Measurements from ENCODE around the gene TUBAL3. TPM values are rescaled to one million over a fixed set of nuclear protein-coding genes. Genes with fewer than 3 reads are reported as not detected.

TUBAL3 gene
- total and polyA plus RNA-seq, 9 of the 15 experiments (the other 6 are each of a cell fraction or from before 2014, with no cell fraction given): 5.5 to 10.1 (median 6.9) TPM

DNA sequence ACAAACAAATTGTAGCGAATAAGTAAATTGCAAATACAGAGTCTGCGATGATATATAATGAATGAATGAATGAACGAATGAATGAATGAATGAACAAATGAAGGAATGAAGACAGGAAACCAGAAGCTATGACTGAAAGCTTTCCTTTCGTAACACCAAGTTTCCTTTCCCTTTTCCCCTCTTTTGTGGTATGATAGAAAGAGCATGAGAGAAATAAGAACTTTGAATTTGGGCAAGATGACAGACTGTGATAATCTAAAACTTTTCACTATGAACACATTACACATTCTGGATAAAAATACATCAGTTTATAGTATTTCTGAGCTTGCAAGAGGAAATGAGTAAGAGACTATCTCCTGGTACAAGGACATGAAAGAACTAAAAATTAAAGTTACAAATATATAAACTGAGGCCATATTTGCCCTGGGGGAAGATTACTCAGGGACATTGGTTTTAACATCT is 48.3 kb downstream of the TUBAL3 start:
- Histone ChIP-seq H3K27ac (ENCODE audit: extremely low read depth, low read depth, low read length) (no peak overlapping the region), H3K79me2 (ENCODE audit: control insufficient read depth, insufficient read depth, low read length) (no peaks in the 10 kb centered on the region), H3K36me3 (ENCODE audit: control insufficient read depth, insufficient read depth, low read length) (no peaks in the 10 kb centered on the region), H3K4me2 (ENCODE audit: insufficient read depth, low read length) (no peak overlapping the region), H2AFZ (ENCODE audit: low read depth, low read length) (no peak overlapping the region), H3K27me3 (ENCODE audit: control insufficient read depth in 2 of 2, insufficient read depth in 2 of 2, low read length in 2 of 2) (no peaks in the 10 kb centered on the region; a peak in 1 of 5 replicates), H3K4me3 (no peak overlapping the region), H3K4me1 (replicated peaks in 1 of 2; ENCODE audit: control insufficient read depth in 2 of 2, insufficient read depth in 2 of 2, low read length in 2 of 2) (no peaks in the 10 kb centered on the region), H4K20me1 (replicated peaks; ENCODE audit: control insufficient read depth, insufficient read depth, low read length) (no peaks in the 10 kb centered on the region), H3K9ac (ENCODE audit: insufficient read depth in 1 of 2, low read depth in 2 of 2, low read length in 2 of 2) (no peak overlapping the region), H3K9me1 (ENCODE audit: control insufficient read depth, insufficient read depth, low read length) (no peaks in the 10 kb centered on the region), H3K9me3 (replicated peaks; ENCODE audit: control insufficient read depth, insufficient read depth, low read depth, low read length) (no peaks in the 10 kb centered on the region)
- 38% methylated on average over 4 of the region's 4 CpGs for WGBS (ENCODE audit: insufficient coverage, low coverage, missing lambda C conversion rate)
- DNase-seq (ENCODE audit: extremely low read depth in 1 of 4, low spot score in 3 of 4) (no peak), FAIRE-seq (no peak), ATAC-seq (no peak)
- TF ChIP-seq, protein P1, sequence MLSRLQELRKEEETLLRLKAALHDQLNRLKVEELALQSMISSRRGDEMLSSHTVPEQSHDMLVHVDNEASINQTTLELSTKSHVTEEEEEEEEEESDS (CRISPR knock-in tag; IDR thresholded peaks at IDR 0.05): no peak
- TF ChIP-seq FOXA3 (CRISPR knock-in tag; conservative IDR thresholded peaks at IDR 0.05 in 1 of 2, IDR thresholded peaks at IDR 0.05 in 1 of 2): no peak
- no peak for TF ChIP-seq ZNF583 (CRISPR knock-in tag; IDR thresholded peaks at IDR 0.05)
- TF ChIP-seq EZH2 (IDR thresholded peaks at IDR 0.05; ENCODE audit: borderline replicate concordance, low read depth, low read length): no peak
- peak; percentile 97 for TF ChIP-seq ZNF24 (IDR thresholded peaks at IDR 0.05)
- ChIA-PET POLR2A (no interaction called here), CTCF (ENCODE audit: low intra/inter-chr PET ratio) (no interaction called here)
- in situ Hi-C loops (cut with MboI) (no loop called here), intact Hi-C loops (cut with micrococcal nuclease) (no loop called here)
- no TSS peak for BruUV-seq (replicated peaks)

DNA sequence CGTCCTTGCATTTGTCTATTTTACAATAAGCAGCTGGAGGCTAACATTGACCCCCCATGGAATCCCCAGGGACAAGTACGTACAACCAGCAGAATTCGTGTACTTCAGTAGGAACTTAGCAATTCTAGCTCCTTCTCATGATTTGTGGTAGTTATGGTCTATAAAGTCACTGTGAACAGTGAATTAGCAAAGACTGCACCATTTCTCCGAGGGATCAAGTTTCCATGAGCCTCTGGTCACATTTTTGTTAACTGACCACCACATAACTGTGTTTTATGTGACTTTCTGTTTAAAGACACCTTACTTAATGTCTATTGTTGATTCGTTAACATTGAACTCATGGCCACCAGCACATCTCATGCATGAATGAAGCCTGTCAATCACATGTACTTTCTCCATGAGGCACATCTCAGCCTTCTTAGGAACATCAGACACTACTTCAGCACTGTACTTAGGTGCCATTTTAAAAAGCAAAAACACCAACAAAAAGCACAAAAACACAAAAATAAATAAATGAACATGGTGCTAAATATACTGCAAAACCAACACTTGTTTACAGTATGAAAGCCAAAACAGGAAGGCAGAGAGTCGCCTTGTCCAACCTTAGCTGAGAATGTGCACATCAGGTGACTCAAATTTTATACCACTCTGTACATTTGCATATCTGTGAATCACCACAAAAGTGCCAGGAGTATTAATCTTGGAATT is 48.9 kb downstream of the TUBAL3 start:
- Histone ChIP-seq H3K27ac (ENCODE audit: extremely low read depth, low read depth, low read length) (no peak overlapping the region), H3K9me1 (ENCODE audit: control insufficient read depth, insufficient read depth, low read length) (no peaks in the 10 kb centered on the region), H3K79me2 (ENCODE audit: control insufficient read depth, insufficient read depth, low read length) (no peaks in the 10 kb centered on the region), H3K4me1 (replicated peaks in 1 of 2; ENCODE audit: control insufficient read depth in 2 of 2, insufficient read depth in 2 of 2, low read length in 2 of 2) (no peaks in the 10 kb centered on the region), H3K9ac (ENCODE audit: insufficient read depth in 1 of 2, low read depth in 2 of 2, low read length in 2 of 2) (no peak overlapping the region), H3K9me3 (replicated peaks; ENCODE audit: control insufficient read depth, insufficient read depth, low read depth, low read length) (no peaks in the 10 kb centered on the region), H2AFZ (ENCODE audit: low read depth, low read length) (0 out of 2 replicates have a peak overlapping the region, but pooled peaks have one; percentile 27), H3K36me3 (ENCODE audit: control insufficient read depth, insufficient read depth, low read length) (no peaks in the 10 kb centered on the region), H3K4me3 (no peak overlapping the region), H4K20me1 (replicated peaks; ENCODE audit: control insufficient read depth, insufficient read depth, low read length) (no peaks in the 10 kb centered on the region), H3K4me2 (ENCODE audit: insufficient read depth, low read length) (no peak overlapping the region), H3K27me3 (ENCODE audit: control insufficient read depth in 2 of 2, insufficient read depth in 2 of 2, low read length in 2 of 2) (peaks cover 0 to 1% of the 10 kb centered on the region in 2 experiments; a peak in 2 of 5 replicates)
- WGBS (ENCODE audit: insufficient coverage, low coverage, missing lambda C conversion rate): 35% methylated on average over 6 of the region's 6 CpGs
- BruUV-seq (replicated peaks): no TSS peak
- ChIA-PET CTCF (ENCODE audit: low intra/inter-chr PET ratio) (no interaction called here), POLR2A (no interaction called here)
- DNase-seq (ENCODE audit: extremely low read depth in 1 of 4, low spot score in 3 of 4) (no peak), ATAC-seq (no peak), FAIRE-seq (peak; percentile 19)
- intact Hi-C loops (cut with micrococcal nuclease) (no loop called here), in situ Hi-C loops (cut with MboI) (no loop called here)
- no peak for TF ChIP-seq NRF1 (conservative IDR thresholded peaks at IDR 0.05 in 1 of 2, IDR thresholded peaks at IDR 0.05 in 1 of 2)
- no peak for TF ChIP-seq ATF4 (CRISPR knock-in tag; IDR thresholded peaks at IDR 0.05)
- TF ChIP-seq MXI1 (IDR thresholded peaks at IDR 0.05; ENCODE audit: low read depth, low read length): no peak
- TF ChIP-seq, protein P2, sequence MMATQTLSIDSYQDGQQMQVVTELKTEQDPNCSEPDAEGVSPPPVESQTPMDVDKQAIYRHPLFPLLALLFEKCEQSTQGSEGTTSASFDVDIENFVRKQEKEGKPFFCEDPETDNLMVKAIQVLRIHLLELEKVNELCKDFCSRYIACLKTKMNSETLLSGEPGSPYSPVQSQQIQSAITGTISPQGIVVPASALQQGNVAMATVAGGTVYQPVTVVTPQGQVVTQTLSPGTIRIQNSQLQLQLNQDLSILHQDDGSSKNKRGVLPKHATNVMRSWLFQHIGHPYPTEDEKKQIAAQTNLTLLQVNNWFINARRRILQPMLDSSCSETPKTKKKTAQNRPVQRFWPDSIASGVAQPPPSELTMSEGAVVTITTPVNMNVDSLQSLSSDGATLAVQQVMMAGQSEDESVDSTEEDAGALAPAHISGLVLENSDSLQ (IDR thresholded peaks at IDR 0.05): peak; percentile 75
- peak; percentile 21 for TF ChIP-seq MEIS2 (IDR thresholded peaks at IDR 0.05; ENCODE audit: partially characterized antibody)
- no peak for TF ChIP-seq ZBTB1 (CRISPR knock-in tag; IDR thresholded peaks at IDR 0.05; ENCODE audit: borderline replicate concordance, low read depth)
- no peak for TF ChIP-seq CREBBP (IDR thresholded peaks at IDR 0.05; ENCODE audit: low read depth, low read length)

Data from K562 (cell line).